Liver (tissue), 9 donors: ENCODE results near the gene SIGLEC12. TPM values are rescaled to one million over a fixed set of nuclear protein-coding genes. Genes with fewer than 3 reads are reported as not detected.

ENCODE experiments used
- DNase-seq: peaks from one replicate; pipeline ENCODE4 v3.0.0-alpha.2; 2017; ENCODE audit warnings: low spot score
- H3K27ac ChIP-seq, 2 donors: one replicate each; pipeline ENCODE4 v1.7.0; 2013; ENCODE audit warnings: inconsistent platforms in 2 of 2, low read length in 2 of 2, control low read depth in 1 of 2, low read depth in 1 of 2, mild to moderate bottlenecking in 1 of 2
- H3K27me3 ChIP-seq, 4 donors: one replicate each; pipeline versions ENCODE4 v1.6.1 to v1.7.0; 2013; ENCODE audit warnings: low read length in 3 of 4, inconsistent platforms in 1 of 4, mild to moderate bottlenecking in 1 of 4, moderate library complexity in 1 of 4; ENCODE audit not compliant: control insufficient read depth in 4 of 4, insufficient read depth in 4 of 4
- H3K36me3 ChIP-seq, 4 donors: one replicate each; pipeline versions ENCODE4 v1.6.1 to v1.7.0; 2013; ENCODE audit warnings: low read length in 3 of 4, mild to moderate bottlenecking in 3 of 4, low read depth in 1 of 4, moderate library complexity in 1 of 4; ENCODE audit not compliant: control insufficient read depth in 4 of 4, insufficient read depth in 3 of 4
- H3K4me1 ChIP-seq, 4 donors: one replicate each; pipeline versions ENCODE4 v1.6.1 to v1.7.0; 2013; ENCODE audit warnings: low read length in 3 of 4, mild to moderate bottlenecking in 3 of 4, moderate library complexity in 1 of 4; ENCODE audit not compliant: control insufficient read depth in 4 of 4, insufficient read depth in 4 of 4
- H3K4me3 ChIP-seq, 3 donors: one replicate each; pipeline versions ENCODE4 v1.6.1 to v1.7.0; 2013; ENCODE audit warnings: low read length in 3 of 3, control low read depth in 1 of 3, low read depth in 1 of 3, mild to moderate bottlenecking in 1 of 3
- H3K9ac ChIP-seq, 2 donors: one replicate each; pipeline ENCODE4 v1.7.0; 2013; ENCODE audit warnings: low read length in 2 of 2, mild to moderate bottlenecking in 2 of 2, moderate library complexity in 2 of 2, control low read depth in 1 of 2, low read depth in 1 of 2
- H3K9me3 ChIP-seq, 4 donors: one replicate each; pipeline versions ENCODE4 v1.6.1 to v1.7.0; 2013; ENCODE audit warnings: low read length in 3 of 4; ENCODE audit not compliant: control insufficient read depth in 4 of 4
- EGR1 ChIP-seq, 2 donors: IDR thresholded peaks; 2 replicates each; pipeline ENCODE4 v1.6.1; 2016 to 2018; ENCODE audit warnings: antibody characterized with exemption in 2 of 2, low read depth in 2 of 2
- FOXA1 ChIP-seq: IDR thresholded peaks from 2 replicates; pipeline ENCODE4 v1.6.1; 2016; ENCODE audit warnings: antibody characterized with exemption
- GABPA ChIP-seq, 2 donors: IDR thresholded peaks in 1 of 2; conservative IDR thresholded peaks in 1 of 2; 2 replicates each; pipeline ENCODE4 v1.6.1; 2016; ENCODE audit warnings: antibody characterized with exemption in 2 of 2, mild to moderate bottlenecking in 1 of 2, moderate library complexity in 1 of 2
- HNF4A ChIP-seq, 2 donors: conservative IDR thresholded peaks; 2 replicates each; pipeline ENCODE4 v1.6.1; 2016; ENCODE audit warnings: antibody characterized with exemption in 2 of 2, mild to moderate bottlenecking in 2 of 2
- HNF4G ChIP-seq: IDR thresholded peaks from 2 replicates; pipeline ENCODE4 v1.6.1; 2016; ENCODE audit warnings: antibody characterized with exemption
- NR2F2 ChIP-seq: IDR thresholded peaks from 2 replicates; pipeline ENCODE4 v1.6.1; 2016; ENCODE audit warnings: antibody characterized with exemption
- RAD21 ChIP-seq, 2 donors: IDR thresholded peaks; 2 replicates each; pipeline ENCODE4 v1.6.1; 2016; ENCODE audit warnings: antibody characterized with exemption in 2 of 2, mild to moderate bottlenecking in 2 of 2
- RXRA ChIP-seq, 2 donors: IDR thresholded peaks; 2 replicates each; pipeline ENCODE4 v1.6.1; 2017 to 2018; ENCODE audit warnings: antibody characterized with exemption in 2 of 2, mild to moderate bottlenecking in 1 of 2
- SP1 ChIP-seq: IDR thresholded peaks from 2 replicates; pipeline ENCODE4 v1.6.1; 2018; ENCODE audit warnings: antibody characterized with exemption, mild to moderate bottlenecking
- TAF1 ChIP-seq: conservative IDR thresholded peaks from 2 replicates; pipeline ENCODE4 v1.6.1; 2016; ENCODE audit warnings: antibody characterized with exemption, mild to moderate bottlenecking
- YY1 ChIP-seq: IDR thresholded peaks from 2 replicates; pipeline ENCODE4 v1.6.1; 2016; ENCODE audit warnings: antibody characterized with exemption, mild to moderate bottlenecking
- WGBS: extraction: QIAGEN DNeasy Blood & Tissue Kit; methylation state at CpG from one replicate; pipeline ENCODE4 v1.1.7; 2013; 5-methylcytosine and 5-hydroxymethylcytosine counted together
- polyA plus RNA-seq, 2 donors: library from polyadenylated mRNA; stranded (reverse) in 1 of 2; unstranded in 1 of 2; fragments of 200-250 nt in 1 of 2; fragments of >200 nt in 1 of 2; fragmentation: Nextera tagmentation in 1 of 2; extraction: Ambion mirVana in 1 of 2; gene quantifications; one replicate each; pipeline versions ENCODE4 v1.2.1 to v1.2.3, GENCODE V29; 2013 to 2015
- total RNA-seq, 2 donors: library from RNA; depleted of rRNA; stranded (reverse); fragments of >200 nt; gene quantifications; one replicate each; pipeline ENCODE4 v1.2.3, GENCODE V29; 2014
- TF ChIP-seq, protein P1 (sequence below): IDR thresholded peaks from 2 replicates; pipeline ENCODE4 v1.6.1; 2016; ENCODE audit warnings: antibody characterized with exemption
- TF ChIP-seq, protein P2 (sequence below): IDR thresholded peaks from 2 replicates; pipeline ENCODE4 v1.6.1; 2016; ENCODE audit warnings: antibody characterized with exemption
- TF ChIP-seq, protein P3 (sequence below): IDR thresholded peaks from 2 replicates; pipeline ENCODE4 v1.6.1; 2016; ENCODE audit warnings: antibody characterized with exemption, mild to moderate bottlenecking
- TF ChIP-seq, protein P4 (sequence below): fragments of 150-350 bp; IDR thresholded peaks from 2 replicates; pipeline ENCODE4 v1.5.1; 2017; ENCODE audit warnings: improper control_type of control experiment, low read depth, low read length; ENCODE audit not compliant: missing input control
- donor health status: healthy.
- donor health status: healthy.
- donor health status: healthy.
- donor health status: healthy.
- donor health status: healthy.

SIGLEC12 gene
- total and polyA plus RNA-seq, 4 donors = 0.05 to 5.0 (median 0.52) TPM

GRCh38 chr19:51462276-51462675, 39.3 kb downstream of the SIGLEC12 start:
- no peak overlapping the region for H3K9ac ChIP-seq
- no peak overlapping the region for H3K27ac ChIP-seq

DNA sequence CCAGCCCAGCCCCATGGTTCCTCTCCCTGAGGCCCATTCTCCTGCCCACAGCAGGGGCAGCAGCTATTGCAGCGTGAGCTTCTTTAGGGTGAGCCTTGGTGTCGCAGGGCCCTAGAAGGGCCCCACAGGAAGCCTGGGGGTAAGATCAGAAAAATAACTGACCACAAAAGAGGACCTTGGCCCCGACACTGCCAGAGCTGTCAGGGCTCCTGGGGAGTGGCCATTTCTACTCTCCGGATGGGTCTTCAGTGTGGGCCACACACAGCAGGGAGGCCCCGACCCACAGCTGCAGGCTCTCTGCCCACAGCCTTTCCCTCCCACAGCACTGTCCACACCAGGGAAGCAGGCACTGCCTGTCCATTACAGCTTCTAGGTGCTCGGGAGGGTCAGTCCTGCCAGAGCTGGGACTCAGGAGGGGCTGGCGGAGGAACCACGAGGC, 39.9 kb downstream of the SIGLEC12 start:
- DNase-seq = no peak
- Histone ChIP-seq H3K9me3 (no peaks in the 10 kb centered on the region), H3K27ac (no peak overlapping the region), H3K36me3 (no peaks in the 10 kb centered on the region), H3K4me1 (peaks cover 0 to 8% (median 0%) of the 10 kb centered on the region in 4 donors), H3K4me3 (no peak overlapping the region), H3K27me3 (no peaks in the 10 kb centered on the region), H3K9ac (no peak overlapping the region)
- WGBS = 64% methylated on average over 8 of the region's 8 CpGs
- no peak for TF ChIP-seq HNF4G
- no peak for TF ChIP-seq EGR1 (IDR thresholded peaks at IDR 0.05; ENCODE audit: low read depth in 2 of 2)
- no peak for TF ChIP-seq HNF4A (conservative IDR thresholded peaks at IDR 0.05)
- no peak for TF ChIP-seq TAF1
- TF ChIP-seq RAD21 (IDR thresholded peaks at IDR 0.05) = no peak
- no peak for TF ChIP-seq SP1
- TF ChIP-seq, protein P1, sequence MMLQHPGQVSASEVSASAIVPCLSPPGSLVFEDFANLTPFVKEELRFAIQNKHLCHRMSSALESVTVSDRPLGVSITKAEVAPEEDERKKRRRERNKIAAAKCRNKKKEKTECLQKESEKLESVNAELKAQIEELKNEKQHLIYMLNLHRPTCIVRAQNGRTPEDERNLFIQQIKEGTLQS = no peak
- no peak for TF ChIP-seq GABPA (IDR thresholded peaks at IDR 0.05 in 1 of 2, conservative IDR thresholded peaks at IDR 0.05 in 1 of 2)
- no peak for TF ChIP-seq RXRA (IDR thresholded peaks at IDR 0.05)
- TF ChIP-seq, protein P2, sequence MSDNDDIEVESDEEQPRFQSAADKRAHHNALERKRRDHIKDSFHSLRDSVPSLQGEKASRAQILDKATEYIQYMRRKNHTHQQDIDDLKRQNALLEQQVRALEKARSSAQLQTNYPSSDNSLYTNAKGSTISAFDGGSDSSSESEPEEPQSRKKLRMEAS = no peak
- TF ChIP-seq, protein P3, sequence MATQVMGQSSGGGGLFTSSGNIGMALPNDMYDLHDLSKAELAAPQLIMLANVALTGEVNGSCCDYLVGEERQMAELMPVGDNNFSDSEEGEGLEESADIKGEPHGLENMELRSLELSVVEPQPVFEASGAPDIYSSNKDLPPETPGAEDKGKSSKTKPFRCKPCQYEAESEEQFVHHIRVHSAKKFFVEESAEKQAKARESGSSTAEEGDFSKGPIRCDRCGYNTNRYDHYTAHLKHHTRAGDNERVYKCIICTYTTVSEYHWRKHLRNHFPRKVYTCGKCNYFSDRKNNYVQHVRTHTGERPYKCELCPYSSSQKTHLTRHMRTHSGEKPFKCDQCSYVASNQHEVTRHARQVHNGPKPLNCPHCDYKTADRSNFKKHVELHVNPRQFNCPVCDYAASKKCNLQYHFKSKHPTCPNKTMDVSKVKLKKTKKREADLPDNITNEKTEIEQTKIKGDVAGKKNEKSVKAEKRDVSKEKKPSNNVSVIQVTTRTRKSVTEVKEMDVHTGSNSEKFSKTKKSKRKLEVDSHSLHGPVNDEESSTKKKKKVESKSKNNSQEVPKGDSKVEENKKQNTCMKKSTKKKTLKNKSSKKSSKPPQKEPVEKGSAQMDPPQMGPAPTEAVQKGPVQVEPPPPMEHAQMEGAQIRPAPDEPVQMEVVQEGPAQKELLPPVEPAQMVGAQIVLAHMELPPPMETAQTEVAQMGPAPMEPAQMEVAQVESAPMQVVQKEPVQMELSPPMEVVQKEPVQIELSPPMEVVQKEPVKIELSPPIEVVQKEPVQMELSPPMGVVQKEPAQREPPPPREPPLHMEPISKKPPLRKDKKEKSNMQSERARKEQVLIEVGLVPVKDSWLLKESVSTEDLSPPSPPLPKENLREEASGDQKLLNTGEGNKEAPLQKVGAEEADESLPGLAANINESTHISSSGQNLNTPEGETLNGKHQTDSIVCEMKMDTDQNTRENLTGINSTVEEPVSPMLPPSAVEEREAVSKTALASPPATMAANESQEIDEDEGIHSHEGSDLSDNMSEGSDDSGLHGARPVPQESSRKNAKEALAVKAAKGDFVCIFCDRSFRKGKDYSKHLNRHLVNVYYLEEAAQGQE = no peak
- TF ChIP-seq NR2F2 = no peak

More at GRCh38 chr19:51462276-51462675, 39.3 kb downstream of the SIGLEC12 start:
- Histone ChIP-seq H3K27me3 (no peaks in the 10 kb centered on the region), H3K4me3 (no peak overlapping the region), H3K36me3 (no peaks in the 10 kb centered on the region), H3K9me3 (no peaks in the 10 kb centered on the region), H3K4me1 (peaks cover 0 to 8% (median 0%) of the 10 kb centered on the region in 4 donors)
- WGBS = 71% methylated on average over 7 of the region's 7 CpGs
- TF ChIP-seq, protein P4, sequence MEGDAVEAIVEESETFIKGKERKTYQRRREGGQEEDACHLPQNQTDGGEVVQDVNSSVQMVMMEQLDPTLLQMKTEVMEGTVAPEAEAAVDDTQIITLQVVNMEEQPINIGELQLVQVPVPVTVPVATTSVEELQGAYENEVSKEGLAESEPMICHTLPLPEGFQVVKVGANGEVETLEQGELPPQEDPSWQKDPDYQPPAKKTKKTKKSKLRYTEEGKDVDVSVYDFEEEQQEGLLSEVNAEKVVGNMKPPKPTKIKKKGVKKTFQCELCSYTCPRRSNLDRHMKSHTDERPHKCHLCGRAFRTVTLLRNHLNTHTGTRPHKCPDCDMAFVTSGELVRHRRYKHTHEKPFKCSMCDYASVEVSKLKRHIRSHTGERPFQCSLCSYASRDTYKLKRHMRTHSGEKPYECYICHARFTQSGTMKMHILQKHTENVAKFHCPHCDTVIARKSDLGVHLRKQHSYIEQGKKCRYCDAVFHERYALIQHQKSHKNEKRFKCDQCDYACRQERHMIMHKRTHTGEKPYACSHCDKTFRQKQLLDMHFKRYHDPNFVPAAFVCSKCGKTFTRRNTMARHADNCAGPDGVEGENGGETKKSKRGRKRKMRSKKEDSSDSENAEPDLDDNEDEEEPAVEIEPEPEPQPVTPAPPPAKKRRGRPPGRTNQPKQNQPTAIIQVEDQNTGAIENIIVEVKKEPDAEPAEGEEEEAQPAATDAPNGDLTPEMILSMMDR = no peak
- TF ChIP-seq RXRA (IDR thresholded peaks at IDR 0.05) (no peak), NR2F2 (no peak), SP1 (no peak), FOXA1 (no peak), TAF1 (no peak), YY1 (no peak), GABPA (IDR thresholded peaks at IDR 0.05 in 1 of 2, conservative IDR thresholded peaks at IDR 0.05 in 1 of 2) (no peak), HNF4G (no peak)
- TF ChIP-seq, protein P2 = no peak
- TF ChIP-seq, protein P3 = no peak
- TF ChIP-seq, protein P1 = no peak
- no peak for DNase-seq
